ENCODE data around the gene LHFPL2. TPM values are rescaled to one million over a fixed set of nuclear protein-coding genes. Genes with fewer than 3 reads are reported as not detected.

The LHFPL2 gene
- total and polyA plus RNA-seq, 2 of the 4 experiments (the other 2 are of a cell fraction), result 6.5 to 11.3 TPM

DNA sequence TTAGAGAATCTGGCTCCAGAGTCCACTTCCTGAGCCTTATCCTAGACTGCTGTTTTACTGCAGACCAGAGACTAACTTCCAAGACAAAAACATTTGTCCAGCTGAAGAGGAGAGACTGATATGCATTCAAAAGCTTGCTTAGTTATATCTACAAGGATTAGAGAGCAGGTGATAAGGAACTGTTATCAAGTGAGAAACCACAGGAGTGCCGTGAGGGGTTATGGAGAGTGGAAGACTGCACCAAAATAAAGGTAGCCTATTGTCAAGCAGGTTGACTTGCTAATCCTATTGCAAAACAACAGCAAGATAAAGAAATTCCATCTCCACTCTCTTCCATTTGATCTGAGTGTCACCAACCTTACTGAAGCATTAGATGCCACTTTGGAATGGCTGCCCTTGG, 149.1 kb downstream of the LHFPL2 start:
- H3K9ac ChIP-seq (ENCODE audit: low read depth, low read length), result no peak overlapping the region
- H3K14ac ChIP-seq (replicated peaks; ENCODE audit: low read depth, low read length), result no peak overlapping the region
- CTCF ChIA-PET, result no interaction called here
- H4K91ac ChIP-seq (ENCODE audit: insufficient read depth, low read depth, low read length), result no peak overlapping the region
- peaks cover 32% of the 10 kb centered on the region for H3K9me1 ChIP-seq (ENCODE audit: insufficient read depth, low read length)
- POLR2A ChIA-PET (ENCODE audit: unreplicated experiment), result no interaction called here
- H2BK5ac ChIP-seq (ENCODE audit: low read depth, low read length, poor library complexity, severe bottlenecking), result no peak overlapping the region
- H3K9me3 ChIP-seq (ENCODE audit: control insufficient read depth, insufficient read depth, low read length), result no peaks in the 10 kb centered on the region
- H3K79me1 ChIP-seq (ENCODE audit: low read depth in 1 of 2, low read length in 2 of 2), result peaks cover 50 to 85% of the 10 kb centered on the region in 2 experiments
- dilution Hi-C loops (cut with HindIII; ENCODE audit: low sequenced_read_pairs, unreplicated experiment), result no loop called here
- intact Hi-C loops (cut with micrococcal nuclease), result no loop called here
- BruUV-seq (replicated peaks), result no TSS peak
- in situ Hi-C loops (cut with MboI; ENCODE audit: low sequenced_read_pairs), result no loop called here
- no peak overlapping the region for H2AK9ac ChIP-seq (replicated peaks; ENCODE audit: low read depth, low read length, poor library complexity)
- DNase-seq (no peak), ATAC-seq (ENCODE audit: low read depth) (no peak)
- H3K27ac ChIP-seq (ENCODE audit: insufficient read depth, low read length), result no peak overlapping the region
- no peak overlapping the region for H2AK5ac ChIP-seq (ENCODE audit: low read depth, low read length)
- H2BK120ac ChIP-seq (ENCODE audit: low read depth, low read length), result no peak overlapping the region
- no peak overlapping the region for H2BK20ac ChIP-seq (ENCODE audit: low read depth, low read length)
- peaks cover 48% of the 10 kb centered on the region for H4K20me1 ChIP-seq (ENCODE audit: insufficient read depth, low read length)
- H3K56ac ChIP-seq (ENCODE audit: extremely low read depth, insufficient read depth, low read length), result no peak overlapping the region
- no peaks in the 10 kb centered on the region; the same call in 1 of the 2 replicates for H3K36me3 ChIP-seq (ENCODE audit: control insufficient read depth, insufficient read depth, low read length)
- no CpG with 5 or more reads among the region's 1 CpG for WGBS, 2 experiments (ENCODE audit: extremely low coverage in 2 of 2, insufficient read length in 1 of 2)
- H4K5ac ChIP-seq (ENCODE audit: low read depth, low read length), result no peak overlapping the region
- H2BK15ac ChIP-seq (ENCODE audit: low read depth, low read length), result no peak overlapping the region
- no peaks in the 10 kb centered on the region for H3K27me3 ChIP-seq (ENCODE audit: control insufficient read depth, insufficient read depth, low read length)
- H3K4me2 ChIP-seq (ENCODE audit: low read depth, low read length), result no peak overlapping the region
- H3K23ac ChIP-seq (ENCODE audit: low read depth, low read length), result no peak overlapping the region
- no peak overlapping the region for H3K4me3 ChIP-seq (ENCODE audit: insufficient read depth, low read depth, low read length)
- no peak overlapping the region for H3K18ac ChIP-seq (ENCODE audit: low read depth, low read length)
- TF ChIP-seq CEBPB (IDR thresholded peaks at IDR 0.05; ENCODE audit: low read depth, low read length) (no peak), SMC3 (IDR thresholded peaks at IDR 0.05; ENCODE audit: low read depth, low read length) (no peak), POLR2A (IDR thresholded peaks at IDR 0.05; ENCODE audit: low read depth, low read length) (no peak), RFX5 (IDR thresholded peaks at IDR 0.05; ENCODE audit: low read depth, low read length) (no peak), CHD1 (IDR thresholded peaks at IDR 0.05; ENCODE audit: low read depth, low read length) (no peak), FOS (IDR thresholded peaks at IDR 0.05; ENCODE audit: low read depth, low read length) (no peak), RAD21 (IDR thresholded peaks at IDR 0.05; ENCODE audit: low read length) (no peak), BHLHE40 (IDR thresholded peaks at IDR 0.05; ENCODE audit: low read depth, low read length) (no peak), MAZ (IDR thresholded peaks at IDR 0.05; ENCODE audit: borderline replicate concordance, low read depth, low read length) (no peak), NFE2L2 (IDR thresholded peaks at IDR 0.05; ENCODE audit: low read depth, low read length) (no peak), MAFK (IDR thresholded peaks at IDR 0.05; ENCODE audit: low read depth, low read length) (no peak), MXI1 (IDR thresholded peaks at IDR 0.05; ENCODE audit: borderline replicate concordance, low read depth, low read length) (no peak)
- TF ChIP-seq, protein P1, sequence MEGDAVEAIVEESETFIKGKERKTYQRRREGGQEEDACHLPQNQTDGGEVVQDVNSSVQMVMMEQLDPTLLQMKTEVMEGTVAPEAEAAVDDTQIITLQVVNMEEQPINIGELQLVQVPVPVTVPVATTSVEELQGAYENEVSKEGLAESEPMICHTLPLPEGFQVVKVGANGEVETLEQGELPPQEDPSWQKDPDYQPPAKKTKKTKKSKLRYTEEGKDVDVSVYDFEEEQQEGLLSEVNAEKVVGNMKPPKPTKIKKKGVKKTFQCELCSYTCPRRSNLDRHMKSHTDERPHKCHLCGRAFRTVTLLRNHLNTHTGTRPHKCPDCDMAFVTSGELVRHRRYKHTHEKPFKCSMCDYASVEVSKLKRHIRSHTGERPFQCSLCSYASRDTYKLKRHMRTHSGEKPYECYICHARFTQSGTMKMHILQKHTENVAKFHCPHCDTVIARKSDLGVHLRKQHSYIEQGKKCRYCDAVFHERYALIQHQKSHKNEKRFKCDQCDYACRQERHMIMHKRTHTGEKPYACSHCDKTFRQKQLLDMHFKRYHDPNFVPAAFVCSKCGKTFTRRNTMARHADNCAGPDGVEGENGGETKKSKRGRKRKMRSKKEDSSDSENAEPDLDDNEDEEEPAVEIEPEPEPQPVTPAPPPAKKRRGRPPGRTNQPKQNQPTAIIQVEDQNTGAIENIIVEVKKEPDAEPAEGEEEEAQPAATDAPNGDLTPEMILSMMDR (conservative IDR thresholded peaks at IDR 0.05; ENCODE audit: low read depth, low read length), result no peak
- TF ChIP-seq, protein P2, sequence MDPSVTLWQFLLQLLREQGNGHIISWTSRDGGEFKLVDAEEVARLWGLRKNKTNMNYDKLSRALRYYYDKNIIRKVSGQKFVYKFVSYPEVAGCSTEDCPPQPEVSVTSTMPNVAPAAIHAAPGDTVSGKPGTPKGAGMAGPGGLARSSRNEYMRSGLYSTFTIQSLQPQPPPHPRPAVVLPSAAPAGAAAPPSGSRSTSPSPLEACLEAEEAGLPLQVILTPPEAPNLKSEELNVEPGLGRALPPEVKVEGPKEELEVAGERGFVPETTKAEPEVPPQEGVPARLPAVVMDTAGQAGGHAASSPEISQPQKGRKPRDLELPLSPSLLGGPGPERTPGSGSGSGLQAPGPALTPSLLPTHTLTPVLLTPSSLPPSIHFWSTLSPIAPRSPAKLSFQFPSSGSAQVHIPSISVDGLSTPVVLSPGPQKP (IDR thresholded peaks at IDR 0.05; ENCODE audit: borderline replicate concordance, low read depth, low read length), result no peak
- H3K4me1 ChIP-seq (ENCODE audit: control insufficient read depth, insufficient read depth, low read length), result peaks cover 26% of the 10 kb centered on the region
- no peak overlapping the region for H2AFZ ChIP-seq (replicated peaks; ENCODE audit: low read length, poor library complexity)
- H4K8ac ChIP-seq (ENCODE audit: low read depth in 2 of 2, low read length in 2 of 2), result no peak overlapping the region
- H3K4ac ChIP-seq (ENCODE audit: low read depth, low read length), result no peak overlapping the region

Data from IMR-90 (cell line).